GM10248 (cell line): Measurements from ENCODE around the gene XPO4.
"Not testable (repeated sequence)": the region's sequence is repeated elsewhere in the genome, so short reads cannot be mapped to it uniquely, and the experiment has no call there.

Experiments
- CTCF ChIA-PET: fragments of 300-600 bp; sonication (Branson Sonifier 250); formaldehyde crosslinking; extraction: SDS; loops from one replicate; lab custom pipeline; 2021; ENCODE audit warnings: antibody characterized with exemption; lab: Yijun Ruan, JAX
- POLR2A ChIA-PET: fragments of 350-650 bp; sonication (Branson Sonifier 250); formaldehyde crosslinking; extraction: SDS; loops from one replicate; lab custom pipeline; 2020; ENCODE audit warnings: antibody characterized with exemption; lab: Yijun Ruan, JAX
- DNase-seq: peaks from one replicate; pipeline ENCODE4 v3.0.0; 2012; ENCODE audit errors: extremely low spot score
- CTCF ChIP-seq: IDR thresholded peaks from 2 replicates; pipeline ENCODE4 v1.5.1; 2012; ENCODE audit warnings: mild to moderate bottlenecking, low read depth; ENCODE audit errors: extremely low read depth, missing control alignments, control extremely low read depth

The XPO4 gene

GRCh38 chr13:20902438-20903163 lies at the start of gene XPO4:
TSS of gene XPO4 (minus strand) at chr13:20902746. CDS start at chr13:20902738, 8 bp downstream.
- CTCF ChIA-PET: interaction anchor here (1.2 to 2.2 kb wide), 3 partner anchors 12 to 410 kb away, joined by 3 to 5 read pairs (median 5); no protein-coding TSS in a partner anchor
- DNase-seq: peak; percentile 93
- POLR2A ChIA-PET: no interaction called here
- no peak for TF ChIP-seq CTCF

- DNase-seq, CTCF ChIA-PET, POLR2A ChIA-PET: not testable (repeated sequence)
Observed at GRCh38 chr13:20948001-20948400, 45.5 kb upstream of the XPO4 start.

DNA sequence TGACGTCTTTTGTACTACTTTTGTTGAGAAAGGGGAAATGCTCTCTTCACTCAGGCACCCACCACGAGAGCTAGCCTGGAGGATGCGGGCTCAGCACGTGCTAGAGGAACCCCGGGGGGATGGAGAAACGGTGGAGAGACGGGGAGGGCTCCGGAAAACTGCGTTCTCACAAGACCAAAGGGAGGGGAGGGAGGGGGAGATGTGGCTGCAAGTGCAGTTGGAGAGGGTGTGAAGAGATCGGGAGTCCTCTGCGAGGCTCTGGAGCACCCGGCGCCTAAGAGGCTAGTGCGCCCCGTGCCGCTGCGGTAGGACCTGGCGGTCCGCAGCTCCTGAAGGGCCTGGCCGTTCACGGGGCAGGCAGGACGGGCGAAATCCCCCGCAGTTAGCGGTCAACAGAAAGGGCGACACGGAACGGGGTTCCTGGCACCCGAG lies 43.4 kb upstream of the XPO4 start:
- ChIA-PET CTCF (no interaction called here), POLR2A (interaction anchor here (0.6 kb wide), 1 partner anchor 184 kb away, joined by 3 read pairs; no protein-coding TSS in a partner anchor)
- DNase-seq: no peak
- no peak for TF ChIP-seq CTCF

DNA sequence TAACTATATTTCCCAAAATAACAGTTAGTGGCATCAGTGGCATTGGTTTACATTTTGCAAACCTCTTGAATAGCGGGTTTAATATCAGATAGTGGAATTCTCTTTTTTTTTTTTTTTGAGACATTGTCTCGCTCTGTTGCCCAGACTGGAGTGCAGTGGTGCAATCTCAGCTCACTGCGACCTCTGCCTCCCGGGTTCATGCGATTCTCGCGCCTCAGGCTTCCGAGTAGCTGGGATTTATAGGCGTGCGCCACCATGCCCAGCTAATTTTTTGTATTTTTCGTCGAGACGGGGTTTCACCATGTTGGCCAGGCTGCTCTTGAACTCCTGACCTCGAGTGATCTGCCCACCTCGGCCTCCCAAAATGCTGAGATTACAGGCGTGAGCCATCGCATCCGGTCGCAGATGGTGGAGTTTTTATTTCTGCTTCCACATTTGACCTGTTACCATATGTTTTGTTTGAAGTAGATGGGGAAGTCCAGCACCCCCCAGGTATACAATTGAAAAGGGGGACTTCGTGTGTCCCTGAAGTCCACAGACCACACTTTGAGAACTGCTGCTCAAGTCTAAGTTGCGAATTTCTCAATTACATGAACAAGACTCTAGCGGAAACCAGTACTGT lies 40.5 kb upstream of the XPO4 start:
- DNase-seq: no peak
- POLR2A ChIA-PET: no interaction called here
- TF ChIP-seq CTCF: no peak
- CTCF ChIA-PET: interaction anchor here (0.7 to 5.4 kb wide), 21 partner anchors 9 to 1853 kb away, joined by 3 to 66 read pairs (median 4); partner anchors contain the start of genes MRPL57 and SKA3

GRCh38 chr13:20940511-20940910 lies 38.0 kb upstream of the XPO4 start:
- DNase-seq, POLR2A ChIA-PET: not testable (repeated sequence)
- CTCF ChIA-PET: interaction anchor here (5.4 kb wide), 1 partner anchor 238 kb away, joined by 66 read pairs; the partner anchor contains the start of genes MRPL57 and SKA3

GRCh38 chr13:20940083-20940482 lies 37.5 kb upstream of the XPO4 start:
- POLR2A ChIA-PET: no interaction called here
- no peak for TF ChIP-seq CTCF
- CTCF ChIA-PET: interaction anchor here (5.4 kb wide), 1 partner anchor 239 kb away, joined by 66 read pairs; the partner anchor contains the start of genes MRPL57 and SKA3
- no peak for DNase-seq

- POLR2A ChIA-PET: no interaction called here
- no peak for DNase-seq
- CTCF ChIA-PET: no interaction called here
- no peak for TF ChIP-seq CTCF
Observed at GRCh38 chr13:20939662-20940061, 37.1 kb upstream of the XPO4 start.
